Gastroesophageal sphincter (tissue), 3 donors: ENCODE results near the gene ZNF48.

Source experiments
- CTCF ChIP-seq, 4 experiments: fragments of 200-600 bp in 2 of 4; fragments of 450-650 bp in 2 of 4; sonication (generic) in 1 of 4; IDR thresholded peaks; one replicate each; pipeline ENCODE4 v1.5.1; 2017 to 2019; ENCODE audit warnings: antibody characterized with exemption in 4 of 4, mild to moderate bottlenecking in 2 of 4, moderate library complexity in 2 of 4
- POLR2AphosphoS5 ChIP-seq: sonication (generic); formaldehyde crosslinking; IDR thresholded peaks from one replicate; pipeline ENCODE4 v1.6.1; 2017; ENCODE audit warnings: antibody characterized with exemption

DNA sequence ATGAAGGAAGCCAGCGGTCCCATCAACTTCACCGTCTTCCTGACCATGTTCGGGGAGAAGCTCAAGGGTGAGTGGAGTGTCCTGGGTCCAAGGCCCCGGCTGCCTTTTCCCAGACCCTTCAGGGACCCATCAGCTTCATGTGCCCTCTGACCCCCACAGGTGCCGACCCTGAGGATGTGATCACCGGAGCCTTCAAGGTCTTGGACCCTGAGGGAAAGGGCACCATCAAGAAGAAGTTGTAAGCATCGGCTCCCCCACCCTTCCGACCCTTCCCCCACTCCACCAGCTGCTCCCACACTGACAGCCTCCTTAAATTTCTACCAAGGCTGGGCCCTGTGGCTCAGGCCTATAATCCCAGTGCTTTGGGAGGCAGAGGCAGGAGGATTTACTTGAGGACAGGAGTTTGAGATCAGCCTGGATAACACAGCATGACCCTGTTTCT lies 18.7 kb upstream of the ZNF48 start:
- TF ChIP-seq CTCF (IDR thresholded peaks at IDR 0.05) (no peak), POLR2AphosphoS5 (no peak)
